Left lung (tissue), 10 donors: ENCODE measurements around the gene SYNGR1. TPM values are rescaled to one million over a fixed set of nuclear protein-coding genes. Genes with fewer than 3 reads are reported as not detected.
"Not testable (repeated sequence)": the region's sequence is repeated elsewhere in the genome, so short reads cannot be mapped to it uniquely, and the experiment has no call there.

ENCODE experiments used
- ATAC-seq: fragments of 200-7000 bp; cut with Tn5 transposase; one replicate; pipeline ENCODE4 v1.9.1; 2020; ENCODE audit warnings: moderate library complexity
- DNase-seq, 4 donors: peaks; one replicate each; pipeline ENCODE4 v3.0.0-alpha.2; 2013 to 2020
- H3K27ac ChIP-seq, 2 donors: fragments of 200-600 bp; sonication (generic) in 1 of 2; one replicate each; pipeline versions ENCODE4 v1.5.0 to v1.8.0; 2020 to 2021
- H3K27me3 ChIP-seq, 2 donors: fragments of 200-600 bp; sonication (generic) in 1 of 2; one replicate each; pipeline versions ENCODE4 v1.5.0 to v1.8.0; 2020 to 2021
- H3K36me3 ChIP-seq, 2 donors: fragments of 200-600 bp; sonication (generic) in 1 of 2; one replicate each; pipeline versions ENCODE4 v1.5.0 to v1.8.0; 2020 to 2021
- H3K4me1 ChIP-seq, 2 donors: fragments of 200-600 bp; one replicate each; pipeline ENCODE4 v1.8.0; 2021
- H3K4me3 ChIP-seq, 2 donors: fragments of 200-600 bp; sonication (generic) in 1 of 2; one replicate each; pipeline versions ENCODE4 v1.5.0 to v1.8.0; 2020 to 2021; ENCODE audit warnings: mild to moderate bottlenecking in 1 of 2
- H3K9me3 ChIP-seq, 2 donors: fragments of 200-600 bp; sonication (generic) in 1 of 2; one replicate each; pipeline versions ENCODE4 v1.5.0 to v1.8.0; 2020 to 2021
- intact Hi-C, 2 donors: fragments of 100-400 bp; cut with DNase I; formaldehyde crosslinking; loops; one replicate each; pipeline versions ENCODE4 v1.11.2 to v1.14.2; 2022
- polyA plus RNA-seq, 6 donors: library from polyadenylated mRNA; unstranded; fragments of 120-200 nt; gene quantifications; one replicate each; pipeline ENCODE4 v1.2.1, GENCODE V29; 2013; ENCODE audit not compliant: insufficient read length in 6 of 6
- total RNA-seq, 2 donors: library from RNA; stranded (reverse); fragmentation: NEBNext Ultra II Directional; extraction: Animal tissue kit (Norgen Biotek cat#: 25700); gene quantifications; one replicate each; pipeline ENCODE4 v1.2.1, GENCODE V29; 2021
- TF ChIP-seq, protein P1 (sequence below), 2 donors: fragments of 200-600 bp; sonication (generic) in 1 of 2; IDR thresholded peaks; one replicate each; pipeline versions ENCODE4 v1.5.0 to v1.8.0; 2021; ENCODE audit warnings: antibody characterized with exemption in 2 of 2
- donor health status: DM: no; HTN: yes; CAD: no.
- donor health status: DM: no; HTN: no; CAD: no.

SYNGR1 gene
- total and polyA plus RNA-seq, 8 donors: 5.5 to 32.0 (median 26.5) TPM

DNA sequence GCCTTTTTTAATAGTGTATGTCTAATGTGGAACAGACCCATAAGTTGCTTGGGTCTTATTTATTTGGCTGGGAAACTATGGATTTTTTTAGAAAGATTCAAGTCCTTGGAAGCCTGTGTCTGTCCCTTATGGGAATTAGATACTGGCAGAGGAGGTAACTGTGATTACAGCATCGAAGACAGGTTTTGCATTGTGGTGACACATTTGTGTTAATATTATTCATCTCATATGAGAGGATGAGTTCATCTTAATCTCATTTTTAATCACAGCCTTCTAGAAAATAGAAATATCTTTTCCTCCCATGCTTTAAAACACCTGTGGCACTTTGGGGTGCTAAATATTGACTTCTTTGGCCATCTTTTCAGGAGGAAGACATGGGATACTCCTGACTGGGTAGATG, 59.0 kb downstream of the SYNGR1 start:
- DNase-seq (no peak), ATAC-seq (no peak)
- no peaks in the 10 kb centered on the region for H3K27me3 ChIP-seq
- peaks cover 0 to 12% of the 10 kb centered on the region in 2 donors for H3K36me3 ChIP-seq
- H3K9me3 ChIP-seq: no peaks in the 10 kb centered on the region
- TF ChIP-seq, protein P1, sequence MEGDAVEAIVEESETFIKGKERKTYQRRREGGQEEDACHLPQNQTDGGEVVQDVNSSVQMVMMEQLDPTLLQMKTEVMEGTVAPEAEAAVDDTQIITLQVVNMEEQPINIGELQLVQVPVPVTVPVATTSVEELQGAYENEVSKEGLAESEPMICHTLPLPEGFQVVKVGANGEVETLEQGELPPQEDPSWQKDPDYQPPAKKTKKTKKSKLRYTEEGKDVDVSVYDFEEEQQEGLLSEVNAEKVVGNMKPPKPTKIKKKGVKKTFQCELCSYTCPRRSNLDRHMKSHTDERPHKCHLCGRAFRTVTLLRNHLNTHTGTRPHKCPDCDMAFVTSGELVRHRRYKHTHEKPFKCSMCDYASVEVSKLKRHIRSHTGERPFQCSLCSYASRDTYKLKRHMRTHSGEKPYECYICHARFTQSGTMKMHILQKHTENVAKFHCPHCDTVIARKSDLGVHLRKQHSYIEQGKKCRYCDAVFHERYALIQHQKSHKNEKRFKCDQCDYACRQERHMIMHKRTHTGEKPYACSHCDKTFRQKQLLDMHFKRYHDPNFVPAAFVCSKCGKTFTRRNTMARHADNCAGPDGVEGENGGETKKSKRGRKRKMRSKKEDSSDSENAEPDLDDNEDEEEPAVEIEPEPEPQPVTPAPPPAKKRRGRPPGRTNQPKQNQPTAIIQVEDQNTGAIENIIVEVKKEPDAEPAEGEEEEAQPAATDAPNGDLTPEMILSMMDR (IDR thresholded peaks at IDR 0.05): no peak
- no peak overlapping the region for H3K4me3 ChIP-seq
- H3K27ac ChIP-seq: no peak overlapping the region
- intact Hi-C loops: no loop called here
- peaks cover 0 to 51% of the 10 kb centered on the region in 2 donors for H3K4me1 ChIP-seq

DNA sequence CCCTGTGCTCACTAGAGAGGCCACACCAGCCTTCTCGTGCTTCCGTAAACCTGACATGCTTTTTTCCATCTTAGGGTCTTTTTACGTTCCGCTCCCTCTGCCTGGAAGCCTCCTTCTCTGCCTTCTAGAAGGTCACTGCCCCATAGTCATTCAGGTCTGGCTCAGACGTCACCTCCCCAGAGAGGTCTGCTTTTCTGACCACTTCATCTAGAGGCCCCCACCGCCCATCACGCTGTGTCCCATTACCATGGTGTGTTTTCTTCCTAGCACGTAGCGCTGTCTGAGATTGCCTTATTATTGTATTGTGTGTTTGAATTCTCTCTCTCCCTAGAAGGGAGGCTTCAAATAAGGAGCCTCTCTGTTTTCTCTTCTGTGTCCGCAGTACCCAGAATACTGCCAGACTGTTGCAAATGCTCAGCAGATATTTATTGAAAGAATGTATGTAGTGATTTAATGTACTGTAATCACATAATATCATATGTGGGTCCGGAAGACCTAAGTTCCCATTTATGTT, 59.8 kb downstream of the SYNGR1 start:
- no peak overlapping the region for H3K27ac ChIP-seq
- intact Hi-C loops: no loop called here
- H3K27me3 ChIP-seq: no peaks in the 10 kb centered on the region
- TF ChIP-seq, protein P1 (IDR thresholded peaks at IDR 0.05): no peak
- H3K4me3 ChIP-seq: no peak overlapping the region
- H3K36me3 ChIP-seq: peaks cover 0 to 8% of the 10 kb centered on the region in 2 donors
- peaks cover 0 to 51% of the 10 kb centered on the region in 2 donors for H3K4me1 ChIP-seq
- DNase-seq (peak in 1 of 4 donors; percentile 17), ATAC-seq (no peak)
- H3K9me3 ChIP-seq: no peaks in the 10 kb centered on the region

DNA sequence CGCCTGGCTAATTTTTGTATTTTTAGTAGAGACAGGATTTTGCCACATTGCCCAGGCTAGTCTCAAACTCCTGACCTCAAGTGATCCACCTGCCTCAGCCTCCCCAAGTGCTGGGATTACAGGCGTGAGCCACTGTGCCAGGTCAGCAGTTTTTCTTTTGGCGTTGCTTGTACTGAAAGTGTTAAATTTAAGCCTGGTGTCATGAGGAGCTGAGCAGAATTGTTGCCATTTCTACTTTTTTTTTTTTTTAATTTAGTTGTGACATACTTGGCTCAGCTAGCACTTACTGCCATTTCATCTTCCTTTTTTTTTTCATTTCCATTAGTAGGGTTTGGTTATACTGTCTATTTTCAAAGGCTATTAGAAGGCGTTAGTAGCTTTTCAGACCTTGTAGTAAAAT, 60.5 kb downstream of the SYNGR1 start:
- peaks cover 0 to 13% of the 10 kb centered on the region in 2 donors for H3K36me3 ChIP-seq
- intact Hi-C loops: no loop called here
- TF ChIP-seq, protein P1 (IDR thresholded peaks at IDR 0.05): no peak

DNA sequence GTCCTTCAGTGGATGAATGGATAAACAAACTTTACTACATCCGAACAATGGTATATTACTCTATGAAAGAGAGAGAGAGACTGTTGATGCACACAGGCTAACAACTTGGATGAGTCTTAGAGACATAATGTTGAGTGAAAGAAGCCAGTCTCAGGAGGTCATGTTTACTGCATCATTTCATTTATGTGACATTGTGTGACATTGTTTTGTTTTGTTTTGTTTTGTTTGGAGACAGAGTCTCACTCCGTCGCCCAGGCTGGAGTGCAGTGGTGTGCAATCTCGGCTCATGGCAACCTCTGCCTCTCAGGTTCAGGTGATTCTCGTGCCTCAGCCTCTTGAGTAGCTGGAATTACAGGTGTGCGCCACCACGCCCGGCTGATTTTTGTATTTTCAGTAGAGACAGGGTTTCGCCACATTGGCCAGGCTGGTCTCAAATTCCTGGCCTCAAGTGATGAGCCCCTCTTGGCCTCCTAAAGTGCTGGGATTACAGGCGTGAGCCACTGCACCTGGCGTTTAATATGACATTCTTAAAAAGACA, 62.1 kb downstream of the SYNGR1 start:
- DNase-seq: peak in 1 of 4 donors; percentile 19
- H3K27ac ChIP-seq: peak overlapping the region in 1 of 2 donors; percentile 60
- intact Hi-C loops: not testable (repeated sequence)

More for the DNA sequence above, 60.5 kb downstream of the SYNGR1 start:
- no peak for ATAC-seq
- no peaks in the 10 kb centered on the region for H3K27me3 ChIP-seq
- H3K4me1 ChIP-seq: peaks cover 0 to 51% of the 10 kb centered on the region in 2 donors
- H3K27ac ChIP-seq: no peak overlapping the region
- H3K4me3 ChIP-seq: no peak overlapping the region
- DNase-seq: peak in 2 of 4 donors; percentile 4 to 19
- no peaks in the 10 kb centered on the region for H3K9me3 ChIP-seq

DNA sequence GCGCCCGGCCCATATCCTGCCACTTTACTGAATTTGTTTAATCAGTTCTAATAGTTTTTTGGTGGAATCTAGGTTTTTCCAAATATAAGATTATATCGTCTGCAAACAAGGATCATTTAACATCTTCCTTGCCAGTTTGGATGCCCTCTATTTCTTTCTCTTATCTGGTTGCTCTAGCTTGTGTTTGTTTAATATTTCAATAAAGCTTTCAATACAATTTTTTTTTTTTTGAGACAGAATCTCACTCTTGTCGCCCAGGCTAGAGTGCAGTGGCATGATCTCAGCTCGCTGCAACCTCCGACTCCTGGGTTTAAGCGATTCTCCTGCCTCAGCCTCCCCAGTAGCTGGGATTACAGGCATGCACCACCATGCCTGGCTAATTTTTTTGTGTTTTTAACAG, 63.4 kb downstream of the SYNGR1 start:
- Histone ChIP-seq H3K27ac (peak overlapping the region in 1 of 2 donors; percentile 60), H3K4me1 (peaks cover 0 to 44% of the 10 kb centered on the region in 2 donors), H3K36me3 (peaks cover 0 to 34% of the 10 kb centered on the region in 2 donors)
- H3K4me3 ChIP-seq, H3K27me3 ChIP-seq, intact Hi-C loops, H3K9me3 ChIP-seq, ATAC-seq: not testable (repeated sequence)
- peak in 1 of 4 donors; percentile 2 for DNase-seq

More for the DNA sequence above, 62.1 kb downstream of the SYNGR1 start:
- not testable (repeated sequence) for H3K27me3 ChIP-seq, H3K4me3 ChIP-seq, H3K9me3 ChIP-seq, ATAC-seq
- peaks cover 0 to 21% of the 10 kb centered on the region in 2 donors for H3K36me3 ChIP-seq
- peaks cover 0 to 51% of the 10 kb centered on the region in 2 donors for H3K4me1 ChIP-seq

DNA sequence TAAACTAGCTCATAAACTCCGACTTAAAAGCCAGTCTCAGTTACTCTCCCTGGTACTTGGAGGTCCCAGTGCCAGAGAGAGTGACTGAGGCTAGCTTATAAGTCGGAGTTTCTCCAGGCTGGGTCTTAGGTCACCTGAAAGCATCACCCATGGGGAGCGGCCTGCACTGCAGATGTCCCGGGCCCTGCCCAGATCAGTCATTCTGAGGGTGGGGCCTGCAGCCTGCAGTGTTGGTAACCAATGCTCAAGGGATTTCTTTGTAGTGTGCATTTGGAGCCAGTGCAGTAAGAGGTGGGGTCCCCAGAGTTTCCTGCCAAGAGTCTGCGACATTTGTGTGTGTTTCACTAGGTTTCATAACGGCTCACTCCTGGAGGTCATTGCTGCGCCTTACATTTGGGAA, 64.6 kb downstream of the SYNGR1 start:
- TF ChIP-seq, protein P1 (IDR thresholded peaks at IDR 0.05): no peak
- no peaks in the 10 kb centered on the region for H3K9me3 ChIP-seq
- H3K36me3 ChIP-seq: peaks cover 0 to 46% of the 10 kb centered on the region in 2 donors
- peak in 1 of 4 donors; percentile 36 for DNase-seq
- no peaks in the 10 kb centered on the region for H3K27me3 ChIP-seq
- peaks cover 0 to 36% of the 10 kb centered on the region in 2 donors for H3K4me1 ChIP-seq
- H3K4me3 ChIP-seq: no peak overlapping the region
- ATAC-seq: no peak
- intact Hi-C loops: no loop called here
- no peak overlapping the region for H3K27ac ChIP-seq
